GM19351 (cell line): ENCODE measurements around the gene PAFAH1B2.
A peak's percentile ranks its signal among the peaks of the same experiment; 100 is the strongest.
"Not testable (repeated sequence)": the region's sequence is repeated elsewhere in the genome, so short reads cannot be mapped to it uniquely, and the experiment has no call there.

Experiments
- ATAC-seq: cut with Tn5 transposase; IDR thresholded peaks from one replicate; pipeline ENCODE4 v1.9.1; 2021; ENCODE audit warnings: mild to moderate bottlenecking, moderate library complexity; ENCODE audit not compliant: unreplicated experiment

PAFAH1B2 gene

DNA sequence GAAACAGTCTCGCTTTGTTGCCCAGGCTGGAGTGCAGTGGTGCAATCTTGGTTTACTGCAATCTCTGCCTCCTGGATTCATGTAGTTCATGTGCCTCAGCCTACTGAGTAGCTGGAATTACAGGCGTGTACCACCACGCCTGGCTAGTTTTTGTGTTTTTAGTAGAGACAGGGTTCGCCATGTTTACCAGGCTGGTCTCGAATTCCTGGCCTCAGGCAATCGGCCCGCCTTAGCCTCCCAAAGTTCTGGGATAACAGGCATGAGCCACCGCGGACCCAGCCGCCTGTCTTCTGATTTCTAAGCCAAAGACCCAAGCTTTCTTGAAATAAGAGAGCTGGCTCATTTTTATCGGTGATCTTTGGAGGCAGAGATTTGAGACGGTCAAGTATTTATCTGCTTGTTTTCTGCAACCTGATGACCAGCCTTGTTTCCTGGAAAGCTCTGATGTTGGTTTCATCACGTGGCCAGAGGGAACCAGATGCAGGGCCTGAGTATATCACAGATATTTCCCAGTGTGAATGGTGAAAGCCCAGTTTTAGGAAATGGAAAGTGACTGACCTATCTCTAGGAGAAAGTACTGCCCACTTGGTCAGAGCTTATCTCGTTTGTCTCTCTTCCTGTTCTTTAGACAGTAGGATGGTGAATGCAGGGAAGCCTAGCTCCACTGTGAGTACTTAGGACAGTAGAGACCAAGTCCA, 28.8 kb downstream of the PAFAH1B2 start:
- no peak for ATAC-seq

DNA sequence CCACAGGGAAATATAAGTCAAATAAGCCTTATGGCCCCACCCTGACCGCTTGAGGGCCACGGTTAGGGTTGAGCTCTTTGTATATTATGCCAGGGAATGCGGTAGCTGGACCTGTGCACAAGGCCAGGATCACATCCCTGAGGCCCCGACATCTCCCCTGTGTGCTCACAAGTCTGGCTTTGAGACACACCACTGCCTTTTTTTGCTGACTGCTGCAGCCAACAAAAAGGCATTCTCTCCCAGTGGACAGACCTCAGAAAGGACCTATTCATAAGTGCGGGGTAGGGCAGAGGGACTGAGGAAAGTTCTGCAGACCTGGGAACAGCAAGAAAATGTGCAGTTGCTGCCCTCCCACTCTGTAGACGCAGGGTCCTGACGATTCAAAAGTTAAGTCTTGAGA, 31.0 kb downstream of the PAFAH1B2 start:
- ATAC-seq = no peak

DNA sequence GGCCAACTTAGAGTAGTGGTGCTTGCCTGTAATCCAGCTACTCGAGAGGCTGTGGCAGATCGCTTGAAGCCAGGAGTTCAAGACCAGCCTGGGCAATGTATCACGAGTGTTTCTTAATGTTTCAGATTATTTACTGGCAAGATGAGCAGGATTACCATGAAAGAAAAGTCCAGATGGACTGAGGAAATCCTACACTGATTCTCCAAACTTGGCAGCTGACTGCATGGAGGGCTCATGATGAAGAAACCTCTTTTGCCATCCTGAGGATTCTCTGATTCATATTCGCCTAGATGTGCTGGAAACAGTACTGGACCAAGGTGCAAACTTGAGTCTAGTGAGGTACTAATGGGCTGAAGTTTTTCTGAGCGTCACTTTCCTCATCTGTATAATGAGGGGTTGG, 31.7 kb downstream of the PAFAH1B2 start:
- no peak for ATAC-seq

DNA sequence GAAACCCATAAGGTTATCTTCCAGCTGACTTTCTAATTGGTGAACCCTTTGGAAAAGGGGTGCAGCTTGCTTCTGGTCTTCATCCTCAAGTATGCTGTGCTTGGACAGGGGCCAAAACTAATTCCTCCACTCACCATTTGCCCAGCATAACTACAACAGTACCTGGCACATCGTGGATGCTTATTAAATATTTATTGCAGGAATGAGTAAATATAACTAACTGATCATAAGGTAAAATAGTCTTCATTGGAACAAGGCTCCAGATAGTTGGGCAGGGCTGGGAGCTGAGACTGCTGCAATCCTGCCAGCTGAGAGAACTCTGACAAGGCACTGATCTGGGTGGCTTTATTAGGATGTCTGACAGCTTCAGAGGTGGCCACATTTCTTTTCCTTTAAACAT, 32.1 kb downstream of the PAFAH1B2 start:
- no peak for ATAC-seq

DNA sequence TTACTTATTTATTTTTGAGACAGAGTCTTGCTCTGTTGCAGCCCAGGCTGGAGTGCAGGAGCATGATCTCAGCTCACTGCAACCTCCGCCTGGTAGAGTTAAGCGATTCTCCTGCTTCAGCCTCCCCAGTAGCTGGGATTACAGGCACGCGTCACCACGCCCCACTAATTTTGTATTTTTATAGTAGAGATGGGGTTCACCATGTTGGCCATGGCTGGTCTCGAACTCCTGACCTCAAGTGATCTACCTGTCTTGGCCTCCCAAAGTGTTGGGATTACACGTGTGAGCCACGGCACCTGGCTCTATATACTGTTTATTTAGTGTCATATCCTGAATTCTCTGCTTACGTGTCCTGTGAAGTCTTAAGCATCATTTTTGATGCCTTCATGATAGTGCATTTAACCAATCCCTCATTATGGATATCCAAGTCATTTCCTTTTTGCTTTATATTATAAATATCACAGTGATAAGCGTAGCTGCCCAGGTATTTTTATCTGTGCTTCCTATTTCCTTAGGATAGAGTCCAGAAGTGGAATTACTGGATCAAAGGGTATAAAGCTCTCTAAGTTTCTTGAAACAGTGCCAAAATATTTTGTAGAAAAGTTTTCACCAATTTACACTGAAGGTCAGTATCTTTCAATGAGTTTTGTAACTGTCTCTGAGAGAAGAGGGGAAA, 33.6 kb downstream of the PAFAH1B2 start:
- no peak for ATAC-seq

DNA sequence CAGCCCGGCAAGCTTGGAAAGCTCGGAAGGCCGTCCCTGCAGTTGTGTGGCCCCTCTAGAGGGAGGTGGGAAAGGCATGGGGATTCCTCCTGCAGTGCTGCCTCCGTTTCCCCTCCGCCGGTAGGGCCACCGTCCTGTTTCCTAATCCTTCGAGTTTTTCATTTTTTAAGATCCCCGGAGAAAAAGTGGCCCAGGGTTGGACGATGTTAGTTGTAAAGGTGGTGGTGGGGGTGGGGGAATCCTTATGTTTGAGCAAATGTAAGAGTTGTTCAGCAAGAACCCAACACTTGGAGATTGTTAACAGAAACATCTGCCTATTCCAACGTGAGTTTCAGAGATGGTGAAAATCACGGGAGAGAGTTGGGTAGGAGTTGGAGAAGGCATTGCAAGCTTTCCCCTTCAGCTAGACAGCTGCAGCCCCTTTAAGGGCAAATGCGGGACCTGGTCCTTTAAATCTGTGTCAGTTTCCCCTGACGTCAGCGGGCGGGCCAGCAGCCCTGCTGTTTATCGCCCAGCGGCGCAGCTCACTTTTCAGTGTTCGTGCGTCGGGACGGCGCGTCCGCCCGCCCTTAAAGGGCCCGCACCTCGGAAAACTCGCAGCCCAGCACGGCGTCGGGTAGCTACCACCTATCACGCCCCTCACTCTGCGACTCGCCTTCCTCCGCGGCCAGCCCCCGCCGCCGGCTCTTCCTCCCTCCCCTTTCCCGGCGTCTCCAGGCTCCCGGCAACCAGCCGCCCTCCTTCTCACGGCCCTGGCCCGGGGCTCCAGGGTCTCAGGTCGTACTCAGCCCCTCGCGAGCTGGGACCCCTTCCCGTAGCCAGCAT, 34.3 kb downstream of the PAFAH1B2 start, which contains the start of gene SIDT2:
TSS of gene SIDT2 (plus strand) at position 534 of the 825 bp plus-strand sequence. CDS start 521 bp downstream, outside the sequence.
- peak; percentile 91 for ATAC-seq

DNA sequence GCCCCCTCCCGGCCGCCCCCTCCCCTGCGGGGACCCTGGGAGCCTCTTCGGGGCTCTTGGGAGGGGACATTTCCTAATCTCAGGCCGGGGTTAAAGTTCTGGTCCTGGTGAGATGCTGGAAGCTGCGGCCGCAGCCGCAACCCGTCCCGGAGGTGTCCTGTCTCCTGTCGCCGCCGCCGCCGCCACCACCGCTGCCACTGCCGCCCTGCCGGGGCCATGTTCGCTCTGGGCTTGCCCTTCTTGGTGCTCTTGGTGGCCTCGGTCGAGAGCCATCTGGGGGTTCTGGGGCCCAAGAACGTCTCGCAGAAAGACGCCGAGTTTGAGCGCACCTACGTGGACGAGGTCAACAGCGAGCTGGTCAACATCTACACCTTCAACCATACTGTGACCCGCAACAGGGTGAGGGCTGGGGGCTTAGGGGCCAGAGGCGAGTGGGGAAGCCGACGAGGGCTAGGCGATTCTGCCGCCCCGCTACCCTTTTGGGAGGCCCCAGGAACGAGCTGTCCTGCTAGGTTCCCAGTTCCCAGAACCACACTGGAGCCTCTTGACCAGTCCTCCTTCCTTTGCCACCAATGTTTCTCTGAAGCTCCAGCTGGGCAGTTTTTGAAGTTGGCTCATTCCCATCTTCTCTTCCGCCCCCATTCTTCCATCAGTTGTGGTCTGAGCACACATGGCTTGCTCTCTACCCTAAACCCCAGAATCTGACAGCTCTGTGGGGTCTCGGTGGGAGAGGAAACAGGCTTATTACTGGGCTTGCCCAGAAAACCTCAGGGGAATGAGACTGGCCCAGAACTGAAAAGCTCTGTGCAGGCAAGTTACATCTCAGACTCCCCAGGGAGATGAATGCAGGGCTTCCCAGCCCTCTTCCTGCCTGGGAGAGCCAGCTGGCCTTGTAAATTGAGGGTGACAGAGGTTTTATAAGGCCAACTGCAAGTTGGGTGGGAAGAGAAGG, 35.2 kb downstream of the PAFAH1B2 start:
- ATAC-seq = peak; percentile 44

DNA sequence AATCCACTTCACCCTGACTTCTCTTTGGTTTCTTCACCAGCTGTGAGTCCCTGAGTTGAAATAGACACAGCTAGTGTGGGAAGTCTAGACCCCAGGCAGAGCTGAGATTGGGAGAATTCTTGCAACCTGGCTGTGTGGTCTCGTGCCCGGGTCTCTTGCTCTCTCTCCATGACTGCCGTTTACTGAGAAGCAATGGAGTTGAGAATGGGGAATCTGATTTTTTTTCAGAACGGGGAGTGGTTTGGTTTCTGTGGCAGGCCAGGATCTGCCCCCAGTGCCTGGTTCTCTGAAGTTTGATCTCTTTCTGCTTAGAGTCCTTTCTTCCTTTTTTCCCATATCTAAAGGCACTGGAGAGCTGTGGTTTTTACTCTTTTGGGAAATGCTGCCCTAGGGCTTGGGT, 35.9 kb downstream of the PAFAH1B2 start:
- ATAC-seq = no peak

DNA sequence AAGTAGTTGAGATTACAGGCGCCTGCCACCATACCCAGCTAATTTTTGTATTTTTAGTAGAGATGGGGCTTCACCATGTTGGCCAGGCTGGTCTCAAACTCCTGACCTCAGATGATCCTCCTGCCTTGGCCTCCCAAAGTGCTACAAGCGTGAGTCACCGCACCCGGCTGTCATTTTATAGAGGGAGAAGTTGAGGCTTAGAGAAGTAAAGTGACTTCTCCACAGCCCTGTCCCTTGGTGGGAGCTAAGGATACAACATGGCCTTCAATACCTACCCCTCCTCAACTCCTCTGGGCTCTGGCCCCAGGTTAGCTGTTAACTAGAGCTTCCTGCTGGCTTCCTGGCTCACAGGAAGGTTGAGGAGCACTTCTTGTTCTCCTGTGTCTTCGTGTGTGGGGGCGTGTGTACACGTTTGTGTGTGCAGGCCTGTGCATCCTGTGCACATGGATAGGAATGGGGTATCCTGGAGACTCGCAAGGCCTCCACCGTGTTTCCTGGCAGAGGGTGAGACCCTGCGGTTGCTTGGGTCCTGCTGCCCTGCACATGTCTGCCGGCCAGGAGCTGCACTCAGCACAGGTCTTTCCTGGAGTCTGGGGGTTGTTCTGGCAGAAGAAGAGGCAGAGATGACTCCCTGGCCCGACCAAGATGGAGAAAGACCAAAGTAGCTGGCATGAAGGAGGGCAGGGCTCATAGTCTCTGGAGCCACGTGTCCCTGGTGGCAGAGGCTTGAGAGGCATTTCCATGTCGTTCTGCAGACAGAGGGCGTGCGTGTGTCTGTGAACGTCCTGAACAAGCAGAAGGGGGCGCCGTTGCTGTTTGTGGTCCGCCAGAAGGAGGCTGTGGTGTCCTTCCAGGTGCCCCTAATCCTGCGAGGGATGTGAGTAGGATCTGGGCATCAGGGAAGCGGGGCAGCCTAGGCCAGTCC, 36.8 kb downstream of the PAFAH1B2 start:
- peak; percentile 38 for ATAC-seq

DNA sequence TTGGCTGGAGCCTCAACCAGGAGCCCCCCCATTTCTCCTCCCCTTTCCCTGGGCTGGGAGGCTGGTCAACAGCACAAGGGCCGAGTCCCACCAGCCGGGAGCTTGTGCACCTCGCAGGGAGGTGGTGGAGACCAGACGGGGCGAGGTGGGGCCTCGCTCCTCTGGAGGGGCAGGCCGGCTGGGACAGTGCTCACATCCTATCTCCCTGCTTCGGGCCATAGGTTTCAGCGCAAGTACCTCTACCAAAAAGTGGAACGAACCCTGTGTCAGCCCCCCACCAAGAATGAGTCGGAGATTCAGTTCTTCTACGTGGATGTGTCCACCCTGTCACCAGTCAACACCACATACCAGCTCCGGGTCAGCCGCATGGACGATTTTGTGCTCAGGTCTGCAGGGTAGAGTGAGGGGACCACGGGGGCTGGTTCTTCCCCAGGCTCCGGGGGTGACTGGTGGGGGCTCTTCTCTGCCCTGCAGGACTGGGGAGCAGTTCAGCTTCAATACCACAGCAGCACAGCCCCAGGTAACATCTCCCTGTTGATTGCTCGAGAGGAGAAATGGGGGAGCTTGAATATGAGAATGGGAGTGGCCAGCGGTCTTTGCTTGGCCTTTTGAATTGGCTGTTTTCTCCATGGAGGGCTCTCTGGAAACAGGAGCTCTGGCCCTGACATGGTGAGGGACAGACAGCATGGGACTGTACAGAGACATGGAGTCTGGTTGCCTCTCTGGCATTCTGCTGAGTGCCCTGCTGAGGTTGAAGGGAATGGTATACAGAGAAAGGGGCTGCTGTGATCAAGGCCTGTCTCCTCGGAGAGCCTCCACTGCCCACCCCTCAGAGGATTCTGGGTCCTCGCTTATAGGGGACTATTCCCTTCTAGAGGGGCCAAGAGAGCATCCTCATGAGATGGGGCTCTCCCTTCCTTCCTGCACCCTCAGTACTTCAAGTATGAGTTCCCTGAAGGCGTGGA, 37.8 kb downstream of the PAFAH1B2 start:
- ATAC-seq = no peak

DNA sequence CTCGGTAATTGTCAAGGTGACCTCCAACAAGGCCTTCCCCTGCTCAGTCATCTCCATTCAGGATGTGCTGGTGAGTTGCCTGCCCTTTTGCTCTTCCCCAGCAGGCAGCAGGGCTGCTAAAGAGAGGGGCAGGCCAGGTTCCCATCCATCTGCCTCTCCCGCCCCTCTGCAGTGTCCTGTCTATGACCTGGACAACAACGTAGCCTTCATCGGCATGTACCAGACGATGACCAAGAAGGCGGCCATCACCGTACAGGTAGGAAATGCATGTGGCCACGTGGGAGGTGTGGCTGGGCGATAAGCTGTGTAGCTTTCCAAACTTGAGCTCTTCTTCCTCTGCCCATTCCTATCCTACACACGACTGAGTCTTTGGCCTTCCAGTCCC, 38.5 kb downstream of the PAFAH1B2 start:
- no peak for ATAC-seq

DNA sequence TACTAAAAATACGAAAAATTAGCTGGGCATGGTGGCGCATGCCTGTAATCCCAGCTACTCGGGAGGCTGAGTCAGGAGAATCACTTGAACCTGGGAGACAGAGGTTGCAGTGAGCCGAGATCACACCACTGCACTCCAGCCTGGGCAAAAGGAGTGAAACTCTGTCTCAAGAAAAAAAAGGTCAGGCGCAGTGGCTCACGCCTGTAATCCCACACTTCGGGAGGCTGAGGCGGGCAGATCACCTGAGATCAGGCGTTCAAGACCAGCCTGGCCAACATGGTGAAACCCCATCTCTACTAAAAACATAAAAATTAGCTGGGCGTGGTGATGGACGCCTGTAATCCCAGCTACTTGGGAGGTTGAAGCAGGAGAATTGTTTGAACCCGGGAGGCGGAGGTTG, 39.1 kb downstream of the PAFAH1B2 start:
- ATAC-seq = not testable (repeated sequence)

DNA sequence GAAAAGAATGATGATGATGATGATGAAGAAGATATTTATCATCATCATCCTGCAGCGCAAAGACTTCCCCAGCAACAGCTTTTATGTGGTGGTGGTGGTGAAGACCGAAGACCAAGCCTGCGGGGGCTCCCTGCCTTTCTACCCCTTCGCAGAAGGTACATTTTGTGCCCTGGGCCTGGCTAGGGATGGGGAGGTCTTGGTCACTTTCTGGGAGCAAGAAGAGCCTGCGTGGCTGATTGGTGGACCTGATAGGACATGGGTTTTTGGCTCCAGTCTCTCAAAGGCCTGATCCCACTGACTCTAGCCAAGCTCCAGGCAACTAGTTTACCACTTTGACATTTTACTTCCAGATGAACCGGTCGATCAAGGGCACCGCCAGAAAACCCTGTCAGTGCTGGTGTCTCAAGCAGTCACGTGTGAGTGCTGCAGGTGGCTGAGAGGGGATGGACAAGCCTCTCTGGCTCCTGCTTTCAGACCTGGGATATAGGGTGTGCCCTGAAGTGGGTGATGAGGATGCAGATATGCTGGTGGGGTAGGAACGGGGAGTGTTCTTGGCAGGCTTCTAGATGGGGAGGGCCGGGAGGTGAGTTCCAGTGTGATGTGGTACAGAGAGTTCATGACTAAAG, 39.8 kb downstream of the PAFAH1B2 start:
- ATAC-seq = no peak

DNA sequence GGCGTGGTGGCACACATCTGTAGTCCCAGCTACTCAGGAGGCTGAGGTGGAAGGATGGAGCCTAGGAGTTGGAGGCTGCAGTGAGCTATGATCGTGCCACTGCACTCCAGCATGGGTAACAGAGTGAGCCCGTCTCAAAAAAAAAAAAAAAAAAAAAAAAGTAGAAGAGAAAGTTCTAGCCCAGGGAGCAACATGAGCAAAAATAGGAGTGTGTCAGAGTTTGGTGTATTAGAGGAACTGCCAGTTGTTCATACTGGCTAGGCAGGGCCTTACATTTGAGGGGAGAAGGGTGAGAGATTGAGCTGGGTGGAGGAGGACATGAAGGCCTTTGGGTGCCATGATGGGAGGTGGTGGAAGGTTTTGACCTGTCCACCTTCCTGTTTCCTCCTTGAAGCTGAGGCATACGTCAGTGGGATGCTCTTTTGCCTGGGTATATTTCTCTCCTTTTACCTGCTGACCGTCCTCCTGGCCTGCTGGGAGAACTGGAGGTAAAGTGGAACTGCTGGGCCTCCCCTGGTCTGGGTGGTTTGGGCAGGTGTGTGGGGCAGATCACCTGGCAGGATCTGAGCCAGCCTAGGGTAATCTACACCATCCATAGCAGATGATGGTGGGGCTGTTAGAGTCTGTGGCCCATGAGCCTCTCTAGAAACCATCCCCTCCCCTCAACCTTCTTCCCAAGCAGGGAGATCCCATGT, 41.8 kb downstream of the PAFAH1B2 start:
- no peak for ATAC-seq

DNA sequence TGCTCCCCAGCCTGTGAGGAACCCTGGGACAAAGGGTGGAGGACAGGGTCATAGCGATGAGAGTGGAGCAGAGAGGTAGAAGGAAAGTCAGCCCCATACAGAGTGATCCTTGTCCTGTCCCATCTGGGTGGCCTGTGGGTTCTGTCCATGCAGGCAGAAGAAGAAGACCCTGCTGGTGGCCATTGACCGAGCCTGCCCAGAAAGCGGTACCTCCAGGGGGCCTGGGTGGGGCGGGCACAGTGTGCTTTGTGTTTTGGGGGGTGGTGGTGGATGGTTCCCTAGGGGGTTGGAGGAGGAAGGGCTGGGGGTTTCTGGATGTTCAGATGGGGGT, 42.3 kb downstream of the PAFAH1B2 start:
- no peak for ATAC-seq

DNA sequence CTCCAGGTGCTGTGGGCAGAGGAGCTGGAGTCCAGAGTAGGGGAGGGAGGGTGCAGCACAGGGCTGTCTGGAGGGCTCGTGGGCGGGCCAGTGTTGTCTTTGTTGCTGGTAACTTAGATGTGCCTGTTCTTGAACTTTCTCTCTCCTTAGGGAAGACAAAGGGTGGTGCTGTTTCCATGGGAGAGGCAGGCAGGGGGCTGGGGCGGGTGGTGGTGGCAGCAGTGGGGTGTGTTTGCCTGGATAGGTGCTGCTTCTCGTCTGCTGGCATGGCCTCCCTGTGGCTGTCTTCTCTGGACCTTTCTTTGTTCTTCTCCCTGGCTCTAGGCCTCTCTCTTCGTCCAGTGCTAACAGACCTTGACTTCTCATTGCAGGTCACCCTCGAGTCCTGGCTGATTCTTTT, 42.9 kb downstream of the PAFAH1B2 start:
- ATAC-seq = no peak

DNA sequence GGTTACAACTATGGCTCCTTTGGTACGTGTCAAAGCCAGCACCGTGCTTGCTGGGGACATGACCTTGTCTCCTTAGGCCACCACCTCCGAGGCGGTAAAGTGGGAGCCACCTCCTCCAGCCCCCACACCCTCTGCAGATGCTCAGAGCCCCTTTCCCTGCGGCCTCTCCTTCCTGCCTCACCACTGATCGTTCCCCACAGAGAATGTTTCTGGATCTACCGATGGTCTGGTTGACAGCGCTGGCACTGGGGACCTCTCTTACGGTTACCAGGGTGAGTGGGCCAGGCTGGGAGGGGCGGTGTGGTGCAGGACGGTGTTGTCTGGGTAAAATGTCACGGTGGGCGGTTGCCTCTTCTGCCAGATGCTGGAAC, 43.3 kb downstream of the PAFAH1B2 start:
- no peak for ATAC-seq
